Glutamatergic neuron (in vitro differentiated cells): Measurements from ENCODE around the gene WNT7B. TPM values are rescaled to one million over a fixed set of nuclear protein-coding genes. Genes with fewer than 3 reads are reported as not detected.

Experiments used
- DNase-seq: peaks from one replicate; pipeline ENCODE4 v3.0.0; 2022
- H3K27ac Mint-ChIP-seq: one replicate; pipeline ENCODE4 v1.8.0; 2020; ENCODE audit warnings: mild to moderate bottlenecking, mixed read lengths, inconsistent platforms; ENCODE audit not compliant: unreplicated experiment
- H3K27me3 Mint-ChIP-seq: one replicate; pipeline ENCODE4 v1.8.0; 2020; ENCODE audit warnings: mild to moderate bottlenecking, moderate library complexity, mixed read lengths, inconsistent platforms; ENCODE audit not compliant: unreplicated experiment
- H3K36me3 Mint-ChIP-seq: one replicate; pipeline ENCODE4 v1.8.0; 2020; ENCODE audit warnings: mild to moderate bottlenecking, mixed read lengths, inconsistent platforms; ENCODE audit not compliant: unreplicated experiment
- H3K4me1 Mint-ChIP-seq: one replicate; pipeline ENCODE4 v1.8.0; 2020; ENCODE audit warnings: mild to moderate bottlenecking, low read depth, mixed read lengths, inconsistent platforms; ENCODE audit not compliant: unreplicated experiment
- H3K4me3 Mint-ChIP-seq: one replicate; pipeline ENCODE4 v1.8.0; 2020; ENCODE audit warnings: mild to moderate bottlenecking, mixed read lengths, inconsistent platforms; ENCODE audit not compliant: unreplicated experiment
- H3K9me3 Mint-ChIP-seq: one replicate; pipeline ENCODE4 v1.8.0; 2020; ENCODE audit warnings: mild to moderate bottlenecking, moderate library complexity, mixed read lengths, inconsistent platforms; ENCODE audit not compliant: unreplicated experiment
- CTCF ChIP-seq: fragments of 200-600 bp; sonication (generic); IDR thresholded peaks from one replicate; pipeline ENCODE4 v1.5.0; 2021; ENCODE audit not compliant: partially characterized antibody, unreplicated experiment
- total RNA-seq: library from RNA; stranded (reverse); fragmentation: NEBNext Ultra II Directional; extraction: Animal tissue kit (Norgen Biotek cat#: 25700); gene quantifications from one replicate; pipeline ENCODE4 v1.2.1, GENCODE V29; 2021; ENCODE audit not compliant: unreplicated experiment

WNT7B gene
- total RNA-seq, 1 donor from 2014 or later = 0.37 TPM

GRCh38 chr22:45968751-45969413 is 8.1 kb downstream of the WNT7B start:
- no peak for TF ChIP-seq CTCF
- no peak overlapping the region for H3K27ac Mint-ChIP-seq
- H3K9me3 Mint-ChIP-seq = peaks cover 5% of the 10 kb centered on the region
- no peak overlapping the region for H3K4me3 Mint-ChIP-seq
- peaks cover 1% of the 10 kb centered on the region for H3K4me1 Mint-ChIP-seq
- no peaks in the 10 kb centered on the region for H3K36me3 Mint-ChIP-seq
- peaks cover 16% of the 10 kb centered on the region for H3K27me3 Mint-ChIP-seq
- no peak for DNase-seq

DNA sequence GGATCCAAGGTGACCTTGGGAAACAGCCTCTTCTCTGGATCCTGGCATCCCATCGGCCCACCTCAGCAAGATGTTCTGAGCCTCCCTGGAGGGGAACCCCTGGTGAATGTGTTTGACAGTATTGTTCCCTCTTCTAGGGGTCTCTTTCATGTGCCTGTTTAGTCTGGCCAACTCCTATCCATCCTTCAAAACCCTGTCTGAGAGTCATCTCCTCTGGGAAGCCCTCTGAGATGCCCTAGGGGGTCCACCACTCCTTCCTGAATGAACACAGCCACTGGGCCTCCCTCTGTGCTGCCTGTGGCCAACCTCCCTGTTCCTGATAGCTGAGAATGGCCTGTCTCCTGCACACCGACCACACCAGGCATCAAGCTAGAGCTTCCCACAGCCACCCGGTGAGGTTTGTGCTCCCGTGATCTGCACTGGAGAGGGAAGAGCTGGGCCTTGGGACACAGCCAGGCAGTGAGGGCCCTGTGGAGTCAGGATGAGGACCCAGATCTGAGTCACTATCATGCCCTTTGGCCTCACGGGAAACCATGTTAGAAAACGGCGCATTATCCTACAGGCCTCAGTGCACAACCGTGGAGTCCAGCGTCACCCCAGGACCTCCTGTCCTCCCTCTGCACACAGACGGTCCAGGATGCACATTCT is 8.8 kb downstream of the WNT7B start:
- Mint-ChIP-seq H3K9me3 (peaks cover 4% of the 10 kb centered on the region), H3K36me3 (no peaks in the 10 kb centered on the region), H3K27ac (no peak overlapping the region), H3K4me1 (peaks cover 1% of the 10 kb centered on the region), H3K4me3 (no peak overlapping the region), H3K27me3 (peaks cover 12% of the 10 kb centered on the region)
- no peak for DNase-seq
- no peak for TF ChIP-seq CTCF

DNA sequence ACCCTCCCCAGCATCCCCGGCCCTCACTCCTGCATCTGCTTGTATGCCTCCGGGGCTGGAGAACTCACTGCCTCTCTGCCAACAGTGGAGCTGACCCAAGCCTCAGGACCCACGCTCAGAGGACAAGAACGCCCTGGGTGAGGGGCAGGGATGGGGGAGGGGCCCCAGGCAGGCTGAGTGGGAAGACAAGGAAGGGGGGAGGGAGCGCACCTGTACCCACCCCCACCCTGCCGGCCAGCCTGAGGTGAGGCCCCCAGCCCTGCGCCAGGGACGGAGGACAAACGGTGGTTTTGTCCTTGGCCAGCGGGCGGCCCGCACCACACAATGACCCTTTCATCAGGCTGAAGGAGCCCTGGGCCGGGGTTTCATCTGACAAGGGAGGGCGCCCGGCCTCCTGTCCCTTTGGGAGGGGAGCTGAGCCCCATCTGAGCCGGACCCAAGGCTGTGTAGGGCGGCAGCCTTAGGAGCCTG is 10.0 kb downstream of the WNT7B start:
- Mint-ChIP-seq H3K9me3 (peaks cover 1% of the 10 kb centered on the region), H3K27me3 (peaks cover 12% of the 10 kb centered on the region), H3K4me1 (peaks cover 4% of the 10 kb centered on the region), H3K36me3 (no peaks in the 10 kb centered on the region), H3K27ac (no peak overlapping the region), H3K4me3 (no peak overlapping the region)
- no peak for TF ChIP-seq CTCF
- DNase-seq = no peak

DNA sequence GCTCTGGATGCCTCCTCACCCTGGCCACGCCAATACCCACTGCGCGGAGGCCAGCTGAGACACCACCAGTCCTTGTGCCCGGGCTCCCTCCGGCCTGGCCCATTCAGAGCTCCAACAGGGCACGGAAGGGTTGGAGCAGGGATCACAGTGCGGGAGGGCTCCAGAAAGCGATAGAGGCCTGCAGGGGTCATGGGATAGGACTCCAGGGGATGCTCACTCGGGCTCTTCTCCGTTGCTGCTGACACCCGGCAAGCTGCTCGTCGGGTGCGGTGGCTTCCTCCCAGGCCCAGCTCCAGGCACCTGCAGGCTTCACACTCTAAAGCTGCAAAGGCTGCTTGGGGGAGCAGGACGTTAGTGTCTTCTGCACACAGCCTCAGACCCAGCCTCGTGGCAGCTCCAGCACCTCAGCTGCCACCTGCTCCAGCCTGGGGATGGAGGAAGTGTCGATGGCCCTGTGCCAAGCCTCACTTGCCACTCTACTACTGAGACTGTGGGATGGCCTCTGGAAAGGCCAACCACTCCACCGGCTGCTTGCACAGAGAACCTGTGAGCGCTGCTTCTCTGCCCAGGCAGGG is 10.6 kb downstream of the WNT7B start:
- H3K36me3 Mint-ChIP-seq = no peaks in the 10 kb centered on the region
- peaks cover 1% of the 10 kb centered on the region for H3K9me3 Mint-ChIP-seq
- peaks cover 4% of the 10 kb centered on the region for H3K4me1 Mint-ChIP-seq
- H3K27ac Mint-ChIP-seq = no peak overlapping the region
- H3K4me3 Mint-ChIP-seq = no peak overlapping the region
- no peak for TF ChIP-seq CTCF
- H3K27me3 Mint-ChIP-seq = peaks cover 12% of the 10 kb centered on the region
- no peak for DNase-seq

GRCh38 chr22:45965563-45965962 is 11.4 kb downstream of the WNT7B start:
- no peak overlapping the region for H3K27ac Mint-ChIP-seq
- no peak overlapping the region for H3K4me3 Mint-ChIP-seq
- peaks cover 4% of the 10 kb centered on the region for H3K4me1 Mint-ChIP-seq
- H3K36me3 Mint-ChIP-seq = no peaks in the 10 kb centered on the region
- no peak for TF ChIP-seq CTCF
- H3K27me3 Mint-ChIP-seq = peaks cover 12% of the 10 kb centered on the region
- DNase-seq = no peak
- H3K9me3 Mint-ChIP-seq = peaks cover 1% of the 10 kb centered on the region
